Skin epidermis (tissue), 12 donors: ENCODE data around the gene ASPRV1.

Experiments
- H3K27ac ChIP-seq, 21 experiments: fragments of 200-600 bp; sonication (generic) in 11 of 21; one replicate each; pipeline ENCODE4 v1.5.0; 2020; ENCODE audit warnings: mild to moderate bottlenecking in 3 of 21, inconsistent platforms in 2 of 21, moderate library complexity in 2 of 21
- H3K4me3 ChIP-seq, 7 experiments: fragments of 200-600 bp; sonication (generic) in 2 of 7; one replicate each; pipeline ENCODE4 v1.5.0; 2020; ENCODE audit warnings: inconsistent platforms in 2 of 7, mild to moderate bottlenecking in 2 of 7, moderate library complexity in 1 of 7

Gene ASPRV1

DNA sequence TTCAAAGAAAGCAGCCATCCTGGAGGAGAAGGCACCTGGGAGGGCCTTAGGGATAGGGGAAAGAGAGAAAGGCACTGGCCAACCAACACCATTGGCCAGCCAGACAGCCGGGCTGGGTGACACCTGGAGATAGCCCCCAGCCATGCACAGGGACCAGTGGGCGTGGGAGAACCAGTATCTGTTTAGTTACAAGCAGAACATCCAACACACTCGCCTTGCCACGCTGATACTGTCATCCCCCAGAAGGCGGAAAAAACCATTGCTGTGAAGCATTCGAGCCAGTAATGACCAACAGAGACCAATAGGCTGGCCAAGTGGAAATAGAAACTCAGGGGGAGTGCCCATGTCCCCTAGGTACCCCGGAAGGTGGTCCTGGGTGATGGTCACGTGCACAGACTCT lies 15.5 kb downstream of the ASPRV1 start:
- H3K27ac ChIP-seq = peak overlapping the region in 17 of 21 experiments; percentile 3 to 81 (median 62)

DNA sequence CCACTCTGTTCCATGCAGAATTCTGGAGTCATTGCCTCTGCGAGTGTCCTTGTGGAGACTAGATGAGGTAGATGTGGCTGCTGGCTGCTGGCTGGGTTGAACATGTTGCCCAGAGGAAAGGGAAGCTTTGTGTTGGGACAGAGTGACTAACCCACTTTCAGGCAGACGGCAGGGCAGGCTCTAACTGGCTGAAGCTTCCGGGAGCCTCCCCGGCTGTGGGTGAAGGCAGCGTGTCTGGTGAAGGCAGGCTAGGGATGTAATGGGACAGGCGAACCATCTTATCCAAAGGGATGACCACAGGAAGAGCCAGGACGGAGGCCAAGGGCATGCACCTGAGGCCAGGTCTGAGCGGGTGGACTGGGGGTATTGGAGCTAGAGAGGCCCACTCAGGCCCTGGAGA lies 16.0 kb downstream of the ASPRV1 start:
- H3K4me3 ChIP-seq = no peak overlapping the region
- peak overlapping the region in 14 of 21 experiments; percentile 3 to 78 (median 59) for H3K27ac ChIP-seq

More for the DNA sequence above, 15.5 kb downstream of the ASPRV1 start:
- no peak overlapping the region for H3K4me3 ChIP-seq

GRCh38 chr2:69944756-69945155 lies 16.7 kb downstream of the ASPRV1 start:
- H3K4me3 ChIP-seq = no peak overlapping the region
- peak overlapping the region in 6 of 21 experiments; percentile 29 to 78 (median 70) for H3K27ac ChIP-seq

DNA sequence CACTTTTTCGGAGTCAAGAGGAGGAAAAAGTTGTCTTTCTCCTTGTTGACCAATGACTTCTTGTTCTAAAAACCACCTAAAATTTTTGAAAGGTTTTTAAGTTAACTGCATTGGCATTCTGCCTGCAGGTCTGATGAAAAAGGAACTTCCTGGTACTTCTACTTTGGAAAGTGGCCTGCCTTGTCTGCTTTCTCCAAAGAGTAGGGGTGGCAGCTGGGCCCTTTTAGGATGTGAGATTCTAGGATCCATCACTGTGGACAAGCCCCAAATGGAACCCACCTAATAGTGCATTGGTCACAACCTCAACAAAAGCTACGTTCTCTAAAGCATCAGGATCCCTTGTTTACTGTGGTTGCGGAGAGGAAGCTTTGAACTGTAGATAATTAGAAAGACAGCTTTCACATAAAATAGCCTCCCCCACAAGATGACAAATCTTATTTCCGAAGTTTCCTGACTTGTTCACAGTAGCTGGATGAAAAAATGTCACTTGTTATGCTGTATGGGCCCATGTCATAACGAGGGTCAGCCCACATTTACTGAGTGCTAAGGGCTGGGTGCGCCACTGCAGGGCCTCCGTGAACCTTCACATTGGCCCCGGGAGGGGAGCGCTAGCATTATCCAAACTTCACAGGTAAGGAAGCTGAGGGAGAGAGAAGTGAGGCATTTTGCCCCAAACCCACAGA lies 17.4 kb downstream of the ASPRV1 start:
- Histone ChIP-seq H3K4me3 (no peak overlapping the region), H3K27ac (peak overlapping the region in 6 of 21 experiments; percentile 3 to 78 (median 42))

DNA sequence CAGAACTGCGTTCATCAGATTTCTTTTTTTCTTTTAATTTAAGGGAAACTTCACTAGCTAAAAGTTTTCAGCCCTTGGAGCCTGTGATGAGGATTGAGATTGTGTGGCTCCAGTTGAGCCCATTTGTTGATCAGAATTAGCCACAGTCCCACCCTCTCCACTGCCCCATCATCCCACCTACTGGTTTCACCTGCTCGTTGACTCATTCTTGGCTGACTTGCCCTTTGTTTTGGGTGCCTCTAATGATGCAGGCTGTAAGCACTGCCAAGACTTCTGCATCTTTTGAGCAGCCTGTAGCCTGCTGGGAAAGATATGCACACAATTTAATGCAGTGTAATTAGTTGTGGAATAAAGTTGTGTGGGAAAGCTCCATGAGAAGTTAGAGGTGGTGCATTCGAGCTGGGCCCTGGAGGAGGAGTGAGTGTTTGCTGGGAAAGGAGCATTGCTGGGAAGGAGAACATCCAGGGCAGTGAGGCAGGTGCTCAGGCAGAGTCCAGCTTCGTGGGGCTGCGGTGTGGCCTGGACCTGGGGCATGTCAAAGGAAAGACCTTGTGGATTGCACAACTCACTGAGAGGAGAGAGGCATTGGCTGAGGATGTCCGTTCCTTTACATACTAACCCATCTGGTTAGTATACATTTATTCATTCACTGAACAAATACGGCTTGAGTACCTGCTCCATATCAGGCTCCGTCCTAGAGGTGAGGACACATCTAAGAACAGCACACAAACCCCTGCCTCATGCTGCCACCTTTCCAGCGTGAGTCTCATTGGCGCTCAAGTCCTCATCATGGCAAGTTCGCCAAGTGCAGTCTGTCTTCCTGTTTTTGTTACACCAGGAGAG lies 18.2 kb downstream of the ASPRV1 start:
- H3K27ac ChIP-seq = peak overlapping the region in 4 of 21 experiments; percentile 57 to 78 (median 66)

GRCh38 chr2:69940691-69941090 lies 20.7 kb downstream of the ASPRV1 start:
- H3K4me3 ChIP-seq = no peak overlapping the region
- H3K27ac ChIP-seq = no peak overlapping the region

More for the DNA sequence above, 18.2 kb downstream of the ASPRV1 start:
- H3K4me3 ChIP-seq = no peak overlapping the region

DNA sequence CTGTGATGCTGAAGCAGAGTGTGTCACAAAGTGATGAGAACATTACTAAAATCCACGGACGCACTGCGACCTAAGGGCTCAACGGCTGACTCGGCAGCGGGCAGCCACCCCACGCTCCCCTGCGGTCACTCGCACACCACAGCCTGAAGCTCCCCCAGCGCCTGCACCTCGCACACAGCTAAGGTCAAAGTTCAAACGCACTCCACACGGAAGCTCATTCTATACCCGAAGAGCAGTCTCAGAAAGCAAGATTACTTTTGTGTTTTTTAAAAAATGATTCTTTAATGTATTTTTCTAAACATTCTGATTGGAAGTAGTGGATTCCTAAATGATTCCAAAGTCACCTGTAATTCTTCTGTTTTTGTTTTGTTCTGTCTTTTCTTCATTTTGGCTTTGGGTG lies 21.7 kb downstream of the ASPRV1 start:
- no peak overlapping the region for H3K4me3 ChIP-seq
- H3K27ac ChIP-seq = no peak overlapping the region

- Histone ChIP-seq H3K4me3 (no peak overlapping the region), H3K27ac (no peak overlapping the region)
Observed at GRCh38 chr2:69937968-69938367, 23.5 kb downstream of the ASPRV1 start.

DNA sequence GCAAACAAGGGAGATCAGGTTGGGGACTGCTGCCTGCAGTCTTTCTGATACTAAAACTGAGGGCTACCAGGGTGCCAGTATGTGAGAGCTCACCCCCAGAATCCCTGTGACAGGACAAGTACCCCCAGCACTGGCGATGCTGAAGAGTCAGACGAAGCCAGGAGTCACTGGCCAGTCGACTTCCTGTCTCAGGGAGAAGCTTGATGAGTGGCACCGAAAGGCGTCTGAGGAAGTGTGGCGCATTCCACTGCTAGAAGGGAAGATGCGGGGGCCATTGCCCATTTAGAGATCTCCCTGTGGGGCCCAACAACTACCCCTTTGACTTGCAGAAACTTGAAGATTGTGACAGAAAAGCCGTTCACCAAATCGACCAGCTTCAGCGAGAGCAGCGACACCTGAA lies 24.5 kb downstream of the ASPRV1 start:
- Histone ChIP-seq H3K27ac (no peak overlapping the region), H3K4me3 (no peak overlapping the region)

GRCh38 chr2:69935011-69935410 lies 26.4 kb downstream of the ASPRV1 start:
- peak overlapping the region in 1 of 21 experiments; percentile 8 for H3K27ac ChIP-seq
- H3K4me3 ChIP-seq = no peak overlapping the region

- Histone ChIP-seq H3K4me3 (no peak overlapping the region), H3K27ac (peak overlapping the region in 3 of 21 experiments; percentile 8 to 45 (median 32))
Observed at GRCh38 chr2:69934614-69934908, 26.9 kb downstream of the ASPRV1 start.

DNA sequence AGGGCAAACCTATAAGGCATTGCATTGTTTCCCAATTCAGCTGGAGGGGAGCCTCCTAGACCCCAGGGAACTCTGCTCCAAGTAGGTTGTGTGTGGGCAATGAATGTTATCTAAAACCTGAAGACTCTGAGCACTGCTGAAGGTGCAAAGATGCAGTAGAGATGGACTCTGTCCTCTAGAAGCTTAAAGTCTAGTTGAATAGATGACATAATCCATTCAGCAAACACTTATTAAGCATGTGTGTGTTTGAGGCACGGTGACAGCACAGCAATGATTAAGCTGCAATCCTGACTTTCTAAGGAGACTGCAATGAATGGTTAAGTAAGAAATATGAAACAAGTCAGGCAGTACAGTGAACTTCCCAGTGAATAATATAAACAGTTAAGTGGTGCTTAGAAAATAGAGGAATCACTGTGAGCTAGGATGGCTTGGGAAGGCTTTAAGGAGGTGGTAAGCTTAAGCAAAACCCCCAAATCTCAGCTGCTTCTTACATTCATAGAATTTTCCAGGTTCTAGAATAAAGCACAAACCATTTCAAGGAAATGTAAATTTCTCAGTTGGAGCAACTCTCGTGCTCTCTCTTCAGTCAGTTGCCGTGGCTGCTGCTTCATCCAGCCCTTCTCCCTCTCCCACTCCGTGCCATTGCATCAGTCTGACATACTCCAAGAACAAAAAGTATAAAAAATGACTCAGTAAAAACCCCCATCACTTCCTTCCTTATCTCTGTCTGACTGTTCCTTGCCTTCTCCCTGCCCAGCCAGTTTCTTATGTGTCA lies 27.4 kb downstream of the ASPRV1 start:
- H3K4me3 ChIP-seq = no peak overlapping the region

DNA sequence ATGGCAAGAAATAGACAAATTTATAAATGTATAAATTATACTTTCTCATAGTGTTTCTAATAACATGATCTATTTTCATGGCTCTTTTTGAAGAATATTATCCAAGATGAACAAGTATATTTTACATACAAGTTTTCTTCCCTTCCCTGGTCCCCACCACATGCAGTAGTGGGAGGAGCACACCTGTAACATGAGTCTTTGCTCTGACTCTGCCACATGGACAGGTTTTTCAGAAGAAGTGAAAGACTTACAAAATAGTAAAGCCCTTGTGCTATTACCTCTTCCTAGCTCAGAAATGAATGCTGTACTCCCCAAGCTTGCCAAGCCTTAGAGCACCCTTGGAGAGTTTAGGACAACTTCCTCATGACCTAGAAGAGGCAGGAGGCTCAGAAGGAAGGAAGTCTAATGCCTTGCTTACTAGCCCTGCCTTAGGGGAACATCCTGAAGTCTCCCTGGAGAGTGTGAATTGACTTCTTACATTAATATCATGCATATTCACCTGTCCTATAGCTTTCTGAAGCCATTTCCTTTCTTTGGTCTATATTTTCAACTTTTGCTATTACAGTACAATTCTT lies 28.1 kb downstream of the ASPRV1 start:
- H3K4me3 ChIP-seq = no peak overlapping the region
- peak overlapping the region in 4 of 21 experiments; percentile 2 to 38 (median 28) for H3K27ac ChIP-seq

More for the DNA sequence above, 27.4 kb downstream of the ASPRV1 start:
- peak overlapping the region in 6 of 21 experiments; percentile 2 to 60 (median 35) for H3K27ac ChIP-seq

- Histone ChIP-seq H3K4me3 (no peak overlapping the region), H3K27ac (peak overlapping the region in 4 of 21 experiments; percentile 1 to 21 (median 12))
Observed at GRCh38 chr2:69932596-69932922, 28.9 kb downstream of the ASPRV1 start.

GRCh38 chr2:69931832-69932595 lies 29.4 kb downstream of the ASPRV1 start:
- Histone ChIP-seq H3K4me3 (no peak overlapping the region), H3K27ac (peak overlapping the region in 7 of 21 experiments; percentile 1 to 34 (median 19))

DNA sequence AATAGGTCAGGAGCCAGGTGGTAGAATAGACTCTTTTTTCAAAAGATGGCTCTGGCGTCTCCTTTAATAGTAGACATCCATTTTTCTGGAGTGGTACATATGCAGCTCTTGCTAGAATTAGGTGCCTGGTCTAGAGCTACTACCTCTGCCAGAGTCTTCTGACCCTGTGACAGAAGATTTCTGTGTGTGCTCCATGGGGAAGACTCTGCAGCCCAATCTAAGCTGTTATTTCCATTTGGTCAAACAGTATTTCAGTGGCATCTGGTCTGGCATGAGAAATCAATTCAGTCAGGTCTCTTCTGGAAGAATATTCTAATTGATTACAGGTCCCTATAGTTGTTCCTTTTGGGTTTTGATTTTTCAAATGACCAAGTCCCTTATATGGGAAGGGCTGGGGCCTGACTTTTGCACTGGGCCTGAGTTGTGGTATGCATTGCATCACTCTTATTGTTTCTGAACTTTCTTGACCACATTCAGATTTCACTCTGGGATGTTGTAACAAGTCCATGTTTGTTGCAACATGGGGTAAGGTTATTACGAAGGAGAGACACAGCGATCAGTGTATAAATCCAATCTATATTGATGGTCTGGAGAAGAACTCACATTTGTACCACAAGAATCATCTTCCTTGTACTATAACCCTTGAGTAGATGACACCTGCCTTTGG lies 34.4 kb downstream of the ASPRV1 start:
- Histone ChIP-seq H3K4me3 (no peak overlapping the region), H3K27ac (no peak overlapping the region)

- H3K27ac ChIP-seq = no peak overlapping the region
- H3K4me3 ChIP-seq = no peak overlapping the region
Observed at GRCh38 chr2:69923116-69923515, 38.3 kb downstream of the ASPRV1 start.

- H3K4me3 ChIP-seq = no peak overlapping the region
Observed at GRCh38 chr2:69918401-69918800, 43.0 kb downstream of the ASPRV1 start.

DNA sequence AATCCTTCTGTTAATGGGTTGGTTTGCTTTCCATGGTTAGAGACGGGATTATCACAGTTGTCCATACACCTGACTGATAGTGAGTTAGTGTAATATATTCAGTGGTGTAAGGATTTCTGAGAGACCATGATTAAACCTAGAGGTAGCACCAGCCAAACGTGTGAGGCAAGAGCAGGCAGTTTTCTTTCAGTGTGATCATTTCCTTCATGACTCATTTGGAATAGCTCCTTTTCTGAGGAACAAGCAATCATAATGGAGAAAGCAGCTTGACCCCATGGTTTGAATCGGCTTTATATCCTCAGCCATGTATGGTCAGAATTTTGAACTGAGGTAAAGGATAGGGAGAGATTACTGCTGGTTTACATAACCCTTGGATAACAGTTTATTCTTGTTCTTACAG lies 43.6 kb downstream of the ASPRV1 start:
- H3K4me3 ChIP-seq = no peak overlapping the region
- peak overlapping the region in 12 of 21 experiments; percentile 5 to 89 (median 32) for H3K27ac ChIP-seq

More at GRCh38 chr2:69918401-69918800, 43.0 kb downstream of the ASPRV1 start:
- H3K27ac ChIP-seq = peak overlapping the region in 11 of 21 experiments; percentile 2 to 89 (median 35)
